ENCODE results near the gene NT5C3B. TPM values are rescaled to one million over a fixed set of nuclear protein-coding genes. Genes with fewer than 3 reads are reported as not detected.

The NT5C3B gene
- total RNA-seq, 1 donor from 2014 or later, result 63.6 TPM

- no peak overlapping the region for H3K27ac Mint-ChIP-seq (ENCODE audit: unreplicated experiment)
- H3K27me3 Mint-ChIP-seq (ENCODE audit: unreplicated experiment), result no peaks in the 10 kb centered on the region
- H3K36me3 Mint-ChIP-seq (ENCODE audit: unreplicated experiment), result peaks cover 12% of the 10 kb centered on the region
- H3K9me3 Mint-ChIP-seq (ENCODE audit: unreplicated experiment), result no peaks in the 10 kb centered on the region
- DNase-seq (ENCODE audit: extremely low spot score, unreplicated experiment), result no peak
- H3K4me1 Mint-ChIP-seq (ENCODE audit: unreplicated experiment), result peaks cover 19% of the 10 kb centered on the region
- no peak overlapping the region for H3K4me3 Mint-ChIP-seq (ENCODE audit: unreplicated experiment)
- no peak for TF ChIP-seq CTCF (IDR thresholded peaks at IDR 0.05)
These were observed 18.0 kb downstream of the NT5C3B start for GRCh38 chr17:41818024-41818423.

- H3K9me3 Mint-ChIP-seq (ENCODE audit: unreplicated experiment), result no peaks in the 10 kb centered on the region
- H3K36me3 Mint-ChIP-seq (ENCODE audit: unreplicated experiment), result peaks cover 12% of the 10 kb centered on the region
- H3K27me3 Mint-ChIP-seq (ENCODE audit: unreplicated experiment), result no peaks in the 10 kb centered on the region
- H3K4me1 Mint-ChIP-seq (ENCODE audit: unreplicated experiment), result peaks cover 21% of the 10 kb centered on the region
- H3K4me3 Mint-ChIP-seq (ENCODE audit: unreplicated experiment), result no peak overlapping the region
- H3K27ac Mint-ChIP-seq (ENCODE audit: unreplicated experiment), result no peak overlapping the region
- no peak for DNase-seq (ENCODE audit: extremely low spot score, unreplicated experiment)
- TF ChIP-seq CTCF (IDR thresholded peaks at IDR 0.05), result no peak
These were observed 19.3 kb downstream of the NT5C3B start for GRCh38 chr17:41816637-41817320.

GRCh38 chr17:41814195-41814594 is 21.8 kb downstream of the NT5C3B start:
- Mint-ChIP-seq H3K27ac (ENCODE audit: unreplicated experiment) (peak overlapping the region; percentile 90), H3K36me3 (ENCODE audit: unreplicated experiment) (peaks cover 18% of the 10 kb centered on the region), H3K4me3 (ENCODE audit: unreplicated experiment) (peak overlapping the region; percentile 99), H3K27me3 (ENCODE audit: unreplicated experiment) (no peaks in the 10 kb centered on the region), H3K4me1 (ENCODE audit: unreplicated experiment) (peaks cover 37% of the 10 kb centered on the region), H3K9me3 (ENCODE audit: unreplicated experiment) (no peaks in the 10 kb centered on the region)
- no peak for TF ChIP-seq CTCF (IDR thresholded peaks at IDR 0.05)
- no peak for DNase-seq (ENCODE audit: extremely low spot score, unreplicated experiment)

- H3K27me3 Mint-ChIP-seq (ENCODE audit: unreplicated experiment), result no peaks in the 10 kb centered on the region
- H3K27ac Mint-ChIP-seq (ENCODE audit: unreplicated experiment), result peak overlapping the region; percentile 90
- DNase-seq (ENCODE audit: extremely low spot score, unreplicated experiment), result no peak
- H3K4me1 Mint-ChIP-seq (ENCODE audit: unreplicated experiment), result peaks cover 37% of the 10 kb centered on the region
- no peak for TF ChIP-seq CTCF (IDR thresholded peaks at IDR 0.05)
- H3K9me3 Mint-ChIP-seq (ENCODE audit: unreplicated experiment), result no peaks in the 10 kb centered on the region
- peaks cover 19% of the 10 kb centered on the region for H3K36me3 Mint-ChIP-seq (ENCODE audit: unreplicated experiment)
- peak overlapping the region; percentile 99 for H3K4me3 Mint-ChIP-seq (ENCODE audit: unreplicated experiment)
These were observed 22.3 kb downstream of the NT5C3B start for GRCh38 chr17:41813699-41814124.

GRCh38 chr17:41813152-41813680 is 22.8 kb downstream of the NT5C3B start:
- DNase-seq (ENCODE audit: extremely low spot score, unreplicated experiment), result no peak
- no peaks in the 10 kb centered on the region for H3K9me3 Mint-ChIP-seq (ENCODE audit: unreplicated experiment)
- H3K36me3 Mint-ChIP-seq (ENCODE audit: unreplicated experiment), result peaks cover 16% of the 10 kb centered on the region
- peak overlapping the region; percentile 99 for H3K4me3 Mint-ChIP-seq (ENCODE audit: unreplicated experiment)
- H3K27me3 Mint-ChIP-seq (ENCODE audit: unreplicated experiment), result no peaks in the 10 kb centered on the region
- peaks cover 37% of the 10 kb centered on the region for H3K4me1 Mint-ChIP-seq (ENCODE audit: unreplicated experiment)
- no peak for TF ChIP-seq CTCF (IDR thresholded peaks at IDR 0.05)
- peak overlapping the region; percentile 90 for H3K27ac Mint-ChIP-seq (ENCODE audit: unreplicated experiment)
